ENCODE measurements around the gene GTF2H2C.

DNA sequence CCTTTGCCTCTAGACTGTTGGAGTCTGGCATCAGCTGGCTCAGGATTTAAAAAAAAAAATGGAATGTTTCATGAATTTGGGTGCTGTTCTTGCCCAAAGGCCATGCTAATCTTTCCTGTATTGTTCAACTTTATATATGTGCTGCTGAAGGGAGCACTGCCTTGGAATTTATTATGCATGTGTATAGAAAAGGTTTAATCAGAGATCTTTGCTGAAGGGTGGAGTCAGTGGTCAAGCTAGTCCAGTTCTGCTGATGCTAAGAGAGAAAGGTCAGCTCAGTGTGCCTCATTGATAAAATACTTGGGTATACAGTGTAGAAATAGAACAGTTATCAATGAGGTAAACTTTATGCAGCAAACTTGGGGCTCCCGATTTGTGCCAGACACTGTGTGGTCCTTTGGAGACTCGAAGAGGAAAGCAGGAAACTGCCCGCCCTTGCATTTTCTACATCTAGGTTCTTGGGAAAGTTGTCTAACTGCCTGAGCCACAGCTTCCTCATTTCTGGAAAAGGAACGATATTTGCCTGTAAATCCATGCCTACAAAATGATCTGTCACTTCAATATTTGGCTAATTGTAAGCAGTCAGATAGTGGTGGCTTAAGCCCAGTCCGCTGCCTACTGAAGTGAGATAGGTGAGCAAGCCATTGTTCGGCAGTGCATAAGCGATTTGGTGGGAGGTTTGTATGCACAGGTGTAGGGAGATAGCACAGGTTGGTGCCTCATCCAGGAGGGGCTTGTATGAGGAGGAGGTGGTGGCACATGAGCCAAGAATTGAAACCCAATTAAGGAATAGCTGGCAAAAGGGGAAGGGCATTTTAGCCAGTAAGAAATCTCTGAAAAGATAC is 29.2 kb upstream of the GTF2H2C start:
- TF ChIP-seq, protein P1, sequence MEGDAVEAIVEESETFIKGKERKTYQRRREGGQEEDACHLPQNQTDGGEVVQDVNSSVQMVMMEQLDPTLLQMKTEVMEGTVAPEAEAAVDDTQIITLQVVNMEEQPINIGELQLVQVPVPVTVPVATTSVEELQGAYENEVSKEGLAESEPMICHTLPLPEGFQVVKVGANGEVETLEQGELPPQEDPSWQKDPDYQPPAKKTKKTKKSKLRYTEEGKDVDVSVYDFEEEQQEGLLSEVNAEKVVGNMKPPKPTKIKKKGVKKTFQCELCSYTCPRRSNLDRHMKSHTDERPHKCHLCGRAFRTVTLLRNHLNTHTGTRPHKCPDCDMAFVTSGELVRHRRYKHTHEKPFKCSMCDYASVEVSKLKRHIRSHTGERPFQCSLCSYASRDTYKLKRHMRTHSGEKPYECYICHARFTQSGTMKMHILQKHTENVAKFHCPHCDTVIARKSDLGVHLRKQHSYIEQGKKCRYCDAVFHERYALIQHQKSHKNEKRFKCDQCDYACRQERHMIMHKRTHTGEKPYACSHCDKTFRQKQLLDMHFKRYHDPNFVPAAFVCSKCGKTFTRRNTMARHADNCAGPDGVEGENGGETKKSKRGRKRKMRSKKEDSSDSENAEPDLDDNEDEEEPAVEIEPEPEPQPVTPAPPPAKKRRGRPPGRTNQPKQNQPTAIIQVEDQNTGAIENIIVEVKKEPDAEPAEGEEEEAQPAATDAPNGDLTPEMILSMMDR (IDR thresholded peaks at IDR 0.05): no peak
- TF ChIP-seq, protein P2, sequence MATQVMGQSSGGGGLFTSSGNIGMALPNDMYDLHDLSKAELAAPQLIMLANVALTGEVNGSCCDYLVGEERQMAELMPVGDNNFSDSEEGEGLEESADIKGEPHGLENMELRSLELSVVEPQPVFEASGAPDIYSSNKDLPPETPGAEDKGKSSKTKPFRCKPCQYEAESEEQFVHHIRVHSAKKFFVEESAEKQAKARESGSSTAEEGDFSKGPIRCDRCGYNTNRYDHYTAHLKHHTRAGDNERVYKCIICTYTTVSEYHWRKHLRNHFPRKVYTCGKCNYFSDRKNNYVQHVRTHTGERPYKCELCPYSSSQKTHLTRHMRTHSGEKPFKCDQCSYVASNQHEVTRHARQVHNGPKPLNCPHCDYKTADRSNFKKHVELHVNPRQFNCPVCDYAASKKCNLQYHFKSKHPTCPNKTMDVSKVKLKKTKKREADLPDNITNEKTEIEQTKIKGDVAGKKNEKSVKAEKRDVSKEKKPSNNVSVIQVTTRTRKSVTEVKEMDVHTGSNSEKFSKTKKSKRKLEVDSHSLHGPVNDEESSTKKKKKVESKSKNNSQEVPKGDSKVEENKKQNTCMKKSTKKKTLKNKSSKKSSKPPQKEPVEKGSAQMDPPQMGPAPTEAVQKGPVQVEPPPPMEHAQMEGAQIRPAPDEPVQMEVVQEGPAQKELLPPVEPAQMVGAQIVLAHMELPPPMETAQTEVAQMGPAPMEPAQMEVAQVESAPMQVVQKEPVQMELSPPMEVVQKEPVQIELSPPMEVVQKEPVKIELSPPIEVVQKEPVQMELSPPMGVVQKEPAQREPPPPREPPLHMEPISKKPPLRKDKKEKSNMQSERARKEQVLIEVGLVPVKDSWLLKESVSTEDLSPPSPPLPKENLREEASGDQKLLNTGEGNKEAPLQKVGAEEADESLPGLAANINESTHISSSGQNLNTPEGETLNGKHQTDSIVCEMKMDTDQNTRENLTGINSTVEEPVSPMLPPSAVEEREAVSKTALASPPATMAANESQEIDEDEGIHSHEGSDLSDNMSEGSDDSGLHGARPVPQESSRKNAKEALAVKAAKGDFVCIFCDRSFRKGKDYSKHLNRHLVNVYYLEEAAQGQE (IDR thresholded peaks at IDR 0.05; ENCODE audit: insufficient read depth in 1 of 2, low read depth in 2 of 2, low read length in 1 of 2): no peak

All from Panc1 (cell line).